Suprapubic skin (tissue), 4 donors: Measurements from ENCODE around the gene SNTA1.

Source experiments
- POLR2A ChIP-seq, 2 donors: fragments of 450-650 bp; IDR thresholded peaks; one replicate each; pipeline ENCODE4 v1.6.1; 2017; ENCODE audit warnings: antibody characterized with exemption in 2 of 2, mild to moderate bottlenecking in 2 of 2, moderate library complexity in 2 of 2
- POLR2AphosphoS5 ChIP-seq, 3 donors: sonication (generic); formaldehyde crosslinking; IDR thresholded peaks; one replicate each; pipeline ENCODE4 v1.6.1; 2017; ENCODE audit warnings: antibody characterized with exemption in 3 of 3
- TF ChIP-seq, protein P1 (sequence below), 2 donors: fragments of 200-600 bp in 1 of 2; fragments of 450-650 bp in 1 of 2; sonication (generic) in 1 of 2; IDR thresholded peaks; one replicate each; pipeline ENCODE4 v1.5.1; 2016 to 2019; ENCODE audit warnings: antibody characterized with exemption in 2 of 2, mild to moderate bottlenecking in 1 of 2, moderate library complexity in 1 of 2

GRCh38 chr20:33450867-33451266 is 7.3 kb upstream of the SNTA1 start:
- TF ChIP-seq POLR2A (IDR thresholded peaks at IDR 0.05) = no peak
- TF ChIP-seq, protein P1, sequence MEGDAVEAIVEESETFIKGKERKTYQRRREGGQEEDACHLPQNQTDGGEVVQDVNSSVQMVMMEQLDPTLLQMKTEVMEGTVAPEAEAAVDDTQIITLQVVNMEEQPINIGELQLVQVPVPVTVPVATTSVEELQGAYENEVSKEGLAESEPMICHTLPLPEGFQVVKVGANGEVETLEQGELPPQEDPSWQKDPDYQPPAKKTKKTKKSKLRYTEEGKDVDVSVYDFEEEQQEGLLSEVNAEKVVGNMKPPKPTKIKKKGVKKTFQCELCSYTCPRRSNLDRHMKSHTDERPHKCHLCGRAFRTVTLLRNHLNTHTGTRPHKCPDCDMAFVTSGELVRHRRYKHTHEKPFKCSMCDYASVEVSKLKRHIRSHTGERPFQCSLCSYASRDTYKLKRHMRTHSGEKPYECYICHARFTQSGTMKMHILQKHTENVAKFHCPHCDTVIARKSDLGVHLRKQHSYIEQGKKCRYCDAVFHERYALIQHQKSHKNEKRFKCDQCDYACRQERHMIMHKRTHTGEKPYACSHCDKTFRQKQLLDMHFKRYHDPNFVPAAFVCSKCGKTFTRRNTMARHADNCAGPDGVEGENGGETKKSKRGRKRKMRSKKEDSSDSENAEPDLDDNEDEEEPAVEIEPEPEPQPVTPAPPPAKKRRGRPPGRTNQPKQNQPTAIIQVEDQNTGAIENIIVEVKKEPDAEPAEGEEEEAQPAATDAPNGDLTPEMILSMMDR (IDR thresholded peaks at IDR 0.05) = no peak
- no peak for TF ChIP-seq POLR2AphosphoS5 (IDR thresholded peaks at IDR 0.05)
